BE2C (cell line): ENCODE measurements around the gene TRIM40.

Experiments used
- DNase-seq: peaks from one replicate; pipeline ENCODE4 v3.0.0-alpha.2; 2020
- H3K27me3 ChIP-seq: fragments of 250-450 bp; sonication (Bioruptor Pico); 2 replicates; pipeline ENCODE4 v1.5.1; 2020; ENCODE audit warnings: mild to moderate bottlenecking
- H3K36me3 ChIP-seq: fragments of 250-450 bp; sonication (Bioruptor Pico); 2 replicates; pipeline ENCODE4 v1.5.1; 2020; ENCODE audit warnings: mild to moderate bottlenecking
- H3K4me1 ChIP-seq: fragments of 250-450 bp; sonication (Bioruptor Pico); 2 replicates; pipeline ENCODE4 v1.5.1; 2020
- H3K4me3 ChIP-seq: 2 replicates; pipeline ENCODE4 v1.5.1; 2011; ENCODE audit warnings: low read depth, low read length
- H3K9me3 ChIP-seq: fragments of 250-450 bp; sonication (Bioruptor Pico); 2 replicates; pipeline ENCODE4 v1.5.1; 2020
- TF ChIP-seq, protein P1 (sequence below): IDR thresholded peaks from 2 replicates; pipeline ENCODE4 v1.5.1; 2012; ENCODE audit warnings: mild to moderate bottlenecking, low read depth, low read length

TRIM40 gene

DNA sequence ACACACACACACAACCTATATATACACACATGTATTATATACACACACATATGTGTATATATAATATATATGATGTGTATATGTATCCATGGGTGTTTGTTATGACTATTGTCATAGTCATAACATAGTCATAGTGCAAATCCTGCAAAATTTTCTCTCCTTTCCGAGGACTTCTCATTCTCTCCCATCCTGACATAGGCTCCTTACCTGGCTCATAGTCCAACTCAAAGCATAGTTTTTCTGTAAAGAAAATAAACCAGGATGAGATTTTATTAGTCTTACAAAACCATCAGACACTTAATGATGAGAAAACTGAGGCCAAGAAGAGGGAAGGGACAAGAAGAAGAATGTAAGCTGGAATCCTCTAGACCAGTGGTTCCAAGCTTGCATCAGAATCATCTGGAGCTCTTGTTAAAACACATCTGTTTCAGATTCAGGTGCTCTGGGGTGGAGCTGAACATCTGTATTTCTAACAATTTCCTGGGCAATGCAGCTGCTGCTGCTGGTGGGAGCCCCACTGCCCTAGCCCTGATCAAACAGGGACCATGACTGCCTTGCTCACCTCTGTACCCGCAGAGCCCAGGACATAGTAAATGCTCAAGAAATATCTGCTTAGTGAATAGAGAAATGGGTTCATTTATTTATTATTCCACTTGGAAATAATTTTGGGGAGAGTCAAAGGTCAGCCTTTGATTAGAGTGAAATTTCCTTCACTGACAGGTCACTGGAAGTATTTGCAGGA lies 19.8 kb downstream of the TRIM40 start:
- H3K9me3 ChIP-seq: no peaks in the 10 kb centered on the region
- no peak for DNase-seq
- TF ChIP-seq, protein P1, sequence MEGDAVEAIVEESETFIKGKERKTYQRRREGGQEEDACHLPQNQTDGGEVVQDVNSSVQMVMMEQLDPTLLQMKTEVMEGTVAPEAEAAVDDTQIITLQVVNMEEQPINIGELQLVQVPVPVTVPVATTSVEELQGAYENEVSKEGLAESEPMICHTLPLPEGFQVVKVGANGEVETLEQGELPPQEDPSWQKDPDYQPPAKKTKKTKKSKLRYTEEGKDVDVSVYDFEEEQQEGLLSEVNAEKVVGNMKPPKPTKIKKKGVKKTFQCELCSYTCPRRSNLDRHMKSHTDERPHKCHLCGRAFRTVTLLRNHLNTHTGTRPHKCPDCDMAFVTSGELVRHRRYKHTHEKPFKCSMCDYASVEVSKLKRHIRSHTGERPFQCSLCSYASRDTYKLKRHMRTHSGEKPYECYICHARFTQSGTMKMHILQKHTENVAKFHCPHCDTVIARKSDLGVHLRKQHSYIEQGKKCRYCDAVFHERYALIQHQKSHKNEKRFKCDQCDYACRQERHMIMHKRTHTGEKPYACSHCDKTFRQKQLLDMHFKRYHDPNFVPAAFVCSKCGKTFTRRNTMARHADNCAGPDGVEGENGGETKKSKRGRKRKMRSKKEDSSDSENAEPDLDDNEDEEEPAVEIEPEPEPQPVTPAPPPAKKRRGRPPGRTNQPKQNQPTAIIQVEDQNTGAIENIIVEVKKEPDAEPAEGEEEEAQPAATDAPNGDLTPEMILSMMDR: no peak
- no peak overlapping the region for H3K4me3 ChIP-seq
- no peaks in the 10 kb centered on the region for H3K4me1 ChIP-seq
- no peaks in the 10 kb centered on the region for H3K36me3 ChIP-seq
- peaks cover 28% of the 10 kb centered on the region for H3K27me3 ChIP-seq

DNA sequence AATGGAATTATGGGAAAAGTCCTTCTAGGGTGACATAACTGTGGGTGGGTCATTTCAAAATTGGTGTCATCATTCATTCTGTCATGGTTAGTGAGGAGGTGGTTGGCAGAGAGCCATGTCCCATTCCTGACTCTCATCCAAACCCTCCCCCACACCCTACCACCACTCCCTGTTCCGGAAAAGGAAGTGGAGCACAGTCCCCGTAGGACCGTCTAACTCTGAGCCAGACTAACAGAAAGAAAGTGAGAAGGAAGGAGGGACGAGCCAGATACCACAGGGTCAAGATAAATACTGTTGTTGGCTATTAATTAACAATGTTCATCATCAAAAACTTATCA lies 20.3 kb downstream of the TRIM40 start:
- DNase-seq: peak; percentile 34
- Histone ChIP-seq H3K4me1 (no peaks in the 10 kb centered on the region), H3K36me3 (no peaks in the 10 kb centered on the region), H3K27me3 (peaks cover 24% of the 10 kb centered on the region), H3K9me3 (no peaks in the 10 kb centered on the region), H3K4me3 (no peak overlapping the region)
- TF ChIP-seq, protein P1: no peak

- H3K9me3 ChIP-seq: no peaks in the 10 kb centered on the region
- TF ChIP-seq, protein P1: no peak
- H3K27me3 ChIP-seq: peaks cover 24% of the 10 kb centered on the region
- H3K36me3 ChIP-seq: no peaks in the 10 kb centered on the region
- DNase-seq: no peak
- no peaks in the 10 kb centered on the region for H3K4me1 ChIP-seq
- H3K4me3 ChIP-seq: no peak overlapping the region
Measured at GRCh38 chr6:30156774-30157173, 20.8 kb downstream of the TRIM40 start.

GRCh38 chr6:30157581-30157980 lies 21.6 kb downstream of the TRIM40 start:
- DNase-seq: no peak
- no peak overlapping the region for H3K4me3 ChIP-seq
- no peaks in the 10 kb centered on the region for H3K9me3 ChIP-seq
- no peaks in the 10 kb centered on the region for H3K36me3 ChIP-seq
- TF ChIP-seq, protein P1: no peak
- no peaks in the 10 kb centered on the region for H3K4me1 ChIP-seq
- peaks cover 24% of the 10 kb centered on the region for H3K27me3 ChIP-seq

GRCh38 chr6:30157999-30158398 lies 22.1 kb downstream of the TRIM40 start:
- no peak overlapping the region for H3K4me3 ChIP-seq
- no peak for DNase-seq
- TF ChIP-seq, protein P1: no peak
- H3K4me1 ChIP-seq: no peaks in the 10 kb centered on the region
- H3K27me3 ChIP-seq: peaks cover 24% of the 10 kb centered on the region
- H3K9me3 ChIP-seq: no peaks in the 10 kb centered on the region
- no peaks in the 10 kb centered on the region for H3K36me3 ChIP-seq

GRCh38 chr6:30158475-30159040 lies 22.6 kb downstream of the TRIM40 start:
- DNase-seq: no peak
- Histone ChIP-seq H3K4me1 (no peaks in the 10 kb centered on the region), H3K36me3 (no peaks in the 10 kb centered on the region), H3K27me3 (peaks cover 24% of the 10 kb centered on the region), H3K4me3 (no peak overlapping the region), H3K9me3 (no peaks in the 10 kb centered on the region)
- TF ChIP-seq, protein P1: no peak
